CD4-positive, alpha-beta T cell treated with Interleukin-2 at 100 ng/mL for 4 hours (primary cell): Measurements from ENCODE around the gene SLC9A2.

Experiments
- DNase-seq: peaks from one replicate; pipeline ENCODE4 v3.0.0-alpha.2; 2020; ENCODE audit warnings: low spot score

The SLC9A2 gene

GRCh38 chr2:102672107-102672776 lies 52.9 kb downstream of the SLC9A2 start:
- no peak for DNase-seq

DNA sequence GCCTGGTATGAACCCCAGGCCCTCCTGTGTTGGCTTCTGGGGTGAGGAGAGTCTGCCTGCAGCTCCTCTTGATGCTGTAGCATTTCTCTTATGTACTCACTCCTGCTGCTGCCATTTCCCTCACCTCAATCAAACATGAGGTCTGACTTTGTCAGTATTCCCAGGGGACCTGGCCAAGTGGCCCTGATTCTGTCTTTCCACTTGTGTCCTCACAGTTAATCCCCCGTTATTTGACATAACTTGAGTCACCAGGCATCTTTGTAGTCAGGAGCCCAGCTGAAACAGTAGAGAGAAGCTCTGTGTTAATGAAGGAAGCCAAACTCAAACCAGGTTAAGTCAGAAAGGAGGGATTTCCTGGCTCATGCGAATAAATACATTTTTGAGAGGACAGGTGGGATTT lies 55.0 kb downstream of the SLC9A2 start:
- no peak for DNase-seq

DNA sequence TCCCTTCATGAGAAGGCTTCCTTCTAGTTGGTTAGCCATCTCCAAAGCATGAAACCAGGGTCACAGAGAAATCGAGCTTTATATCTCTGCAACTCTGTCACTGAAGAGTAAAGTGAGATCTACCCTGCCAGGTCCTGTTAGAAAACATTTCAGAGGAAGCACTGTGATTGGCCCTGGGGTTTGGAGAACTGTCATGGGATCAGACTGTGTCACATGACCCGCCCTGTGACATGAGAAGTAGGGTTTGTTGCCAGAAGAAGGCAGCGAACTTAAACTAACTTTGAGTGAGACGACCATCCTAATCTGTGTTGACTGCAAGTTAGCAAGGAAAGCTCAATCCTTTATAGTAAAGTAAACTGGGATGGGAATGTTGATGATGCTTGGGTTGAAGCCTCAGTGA lies 55.5 kb downstream of the SLC9A2 start:
- DNase-seq = no peak

GRCh38 chr2:102677244-102678215 lies 58.2 kb downstream of the SLC9A2 start:
- DNase-seq = no peak

DNA sequence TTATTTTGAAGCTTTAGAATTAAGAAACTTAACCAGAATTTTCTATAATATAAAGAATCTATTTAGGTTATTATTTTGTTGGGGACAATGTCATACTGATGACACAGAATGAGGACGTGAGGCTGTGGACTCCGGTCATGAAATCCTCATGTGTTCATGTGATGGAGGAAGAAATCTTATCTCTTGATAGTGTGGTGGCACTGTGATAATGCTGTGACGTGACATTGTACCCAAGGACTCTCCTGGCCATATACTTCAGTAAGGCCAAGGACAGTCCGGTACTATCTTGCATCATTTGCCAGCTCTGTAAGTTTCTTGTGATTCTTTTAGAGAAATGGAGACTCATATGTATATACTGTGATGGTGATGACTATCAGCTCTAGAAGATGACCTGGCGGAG lies 59.1 kb downstream of the SLC9A2 start:
- DNase-seq = no peak

DNA sequence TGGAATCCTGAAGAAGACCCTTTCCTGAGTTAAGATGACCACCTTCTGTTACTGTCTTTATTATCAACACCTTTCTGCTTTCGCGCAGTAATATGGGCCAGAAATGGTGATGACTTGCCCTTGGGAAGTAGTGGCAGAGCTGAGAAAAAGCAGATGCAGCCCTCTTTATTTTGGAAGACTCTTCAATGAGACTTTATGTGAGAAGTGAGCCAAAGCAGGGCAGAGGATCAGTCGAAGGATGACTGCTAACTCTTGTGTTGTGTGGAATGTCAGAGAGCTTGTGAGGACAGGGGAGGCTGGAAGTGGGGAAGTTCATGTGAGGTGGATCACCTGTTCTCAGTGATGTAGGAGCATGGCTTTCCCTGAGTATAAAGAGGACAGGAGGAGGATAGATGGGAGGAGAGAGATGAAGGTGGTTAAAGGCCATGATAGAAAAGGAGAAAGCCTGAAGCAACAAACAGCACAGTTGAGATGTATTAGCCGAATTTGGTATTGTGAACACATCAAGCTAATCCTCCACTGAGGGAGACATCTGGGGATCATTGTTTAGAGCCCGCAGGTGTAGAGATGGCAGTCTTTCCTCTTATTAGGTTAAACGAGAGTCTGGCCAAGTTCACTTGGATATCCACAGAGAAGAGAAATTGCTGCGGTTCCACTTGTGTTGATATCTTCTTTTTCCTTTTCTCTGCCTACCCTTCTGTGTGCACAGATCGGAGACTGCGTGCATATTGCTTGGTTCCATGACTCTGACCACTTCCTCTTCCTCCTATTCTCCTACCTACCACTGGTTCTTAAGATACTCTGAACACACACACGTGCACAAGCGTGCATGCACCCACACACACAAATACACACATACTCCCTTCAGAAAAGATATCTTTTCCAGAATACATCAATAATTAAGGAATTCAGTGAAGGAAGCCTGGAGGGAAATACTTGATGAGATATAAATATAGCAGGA lies 67.4 kb downstream of the SLC9A2 start:
- no peak for DNase-seq

DNA sequence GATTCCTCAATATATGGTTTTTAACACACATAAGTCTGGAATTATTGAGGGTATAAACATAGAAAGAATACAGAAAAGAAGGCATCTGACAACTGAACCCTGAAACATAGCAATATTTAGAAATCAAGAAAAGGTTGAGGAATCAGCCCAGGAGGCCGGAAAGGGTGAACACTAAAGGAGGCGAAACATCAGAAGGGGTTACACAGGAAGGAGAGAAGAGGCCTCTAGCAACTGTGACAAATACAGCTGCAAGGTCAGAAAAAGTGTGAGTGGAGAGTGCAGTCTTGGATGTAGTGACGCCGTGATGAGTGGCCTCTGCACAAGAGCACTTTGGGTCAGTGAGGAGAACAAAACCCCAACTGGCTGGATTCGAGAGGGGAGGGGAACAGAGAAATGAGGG lies 70.7 kb downstream of the SLC9A2 start:
- no peak for DNase-seq

DNA sequence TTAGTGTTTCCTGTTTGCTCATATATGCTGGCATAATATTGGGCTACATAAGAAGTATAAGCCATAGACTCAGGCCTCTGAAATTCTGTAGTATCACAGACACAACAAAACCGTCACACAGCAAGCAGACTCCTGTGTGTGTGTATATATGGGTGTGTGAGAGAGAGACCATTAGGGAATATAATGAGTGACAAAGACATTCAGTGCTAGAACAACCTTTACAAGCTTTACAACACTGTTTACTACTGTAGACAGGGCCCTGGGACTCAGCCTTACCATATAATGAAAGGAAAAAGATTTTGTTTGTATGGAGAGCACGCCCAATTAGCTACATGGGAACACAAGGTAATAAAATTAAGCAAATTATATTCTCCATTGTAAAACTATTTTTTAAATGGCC lies 77.1 kb downstream of the SLC9A2 start:
- no peak for DNase-seq

GRCh38 chr2:102698369-102699111 lies 79.2 kb downstream of the SLC9A2 start:
- DNase-seq = no peak

DNA sequence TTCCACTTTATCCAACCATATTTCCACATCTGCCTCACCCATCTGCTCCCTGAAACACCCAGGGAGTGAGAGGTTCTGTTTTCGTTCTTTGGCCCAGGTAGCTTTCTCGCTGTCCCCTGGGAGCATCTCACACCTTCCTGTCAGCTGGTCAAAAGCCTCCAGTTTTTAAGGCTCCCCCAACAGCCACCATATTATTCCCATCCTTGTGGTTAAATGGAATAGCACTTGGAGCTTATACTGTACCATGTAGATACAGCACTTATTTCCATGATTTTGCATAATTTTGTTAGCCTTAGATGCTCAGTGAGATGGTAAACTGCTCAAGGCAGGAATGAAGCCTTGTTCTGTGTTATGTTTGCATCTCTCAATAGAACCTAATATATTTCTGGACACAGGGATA lies 84.0 kb downstream of the SLC9A2 start:
- DNase-seq = no peak

DNA sequence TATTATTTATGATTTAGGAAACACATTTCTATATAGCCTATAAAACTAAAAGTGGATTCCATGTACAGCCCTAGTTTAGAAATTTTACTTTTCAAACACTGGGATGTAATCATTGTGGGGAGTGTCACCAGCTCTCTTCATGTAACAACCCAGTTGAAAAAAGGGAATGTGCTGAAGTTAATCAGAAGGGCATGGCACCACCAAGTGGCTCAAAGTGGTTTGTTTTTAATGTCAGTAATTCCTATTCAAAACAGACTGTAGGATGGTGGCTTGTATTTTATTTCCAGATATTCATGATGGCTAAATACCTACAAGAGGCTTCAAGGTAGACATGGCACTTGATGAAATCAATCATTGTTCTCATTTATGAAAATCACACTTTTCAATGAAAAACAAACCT lies 84.4 kb downstream of the SLC9A2 start:
- no peak for DNase-seq

DNA sequence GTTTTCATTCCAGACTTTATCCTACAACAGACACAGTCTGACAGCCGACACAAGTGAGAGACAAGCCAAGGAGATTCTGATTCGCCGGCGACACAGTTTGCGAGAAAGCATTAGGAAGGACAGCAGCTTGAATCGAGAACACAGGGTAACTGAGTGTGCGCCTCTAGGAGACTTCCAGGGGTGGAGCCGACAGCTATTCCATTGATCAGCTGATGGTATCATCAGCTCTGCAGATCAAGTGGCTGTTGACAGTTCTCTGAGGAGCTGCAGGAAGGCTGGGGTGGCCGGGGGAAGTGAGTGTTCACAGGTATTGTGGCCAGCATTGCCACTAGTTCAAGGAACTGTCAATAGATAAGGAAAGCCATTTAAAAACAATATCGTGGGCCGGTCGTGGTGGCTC lies 85.2 kb downstream of the SLC9A2 start:
- no peak for DNase-seq

DNA sequence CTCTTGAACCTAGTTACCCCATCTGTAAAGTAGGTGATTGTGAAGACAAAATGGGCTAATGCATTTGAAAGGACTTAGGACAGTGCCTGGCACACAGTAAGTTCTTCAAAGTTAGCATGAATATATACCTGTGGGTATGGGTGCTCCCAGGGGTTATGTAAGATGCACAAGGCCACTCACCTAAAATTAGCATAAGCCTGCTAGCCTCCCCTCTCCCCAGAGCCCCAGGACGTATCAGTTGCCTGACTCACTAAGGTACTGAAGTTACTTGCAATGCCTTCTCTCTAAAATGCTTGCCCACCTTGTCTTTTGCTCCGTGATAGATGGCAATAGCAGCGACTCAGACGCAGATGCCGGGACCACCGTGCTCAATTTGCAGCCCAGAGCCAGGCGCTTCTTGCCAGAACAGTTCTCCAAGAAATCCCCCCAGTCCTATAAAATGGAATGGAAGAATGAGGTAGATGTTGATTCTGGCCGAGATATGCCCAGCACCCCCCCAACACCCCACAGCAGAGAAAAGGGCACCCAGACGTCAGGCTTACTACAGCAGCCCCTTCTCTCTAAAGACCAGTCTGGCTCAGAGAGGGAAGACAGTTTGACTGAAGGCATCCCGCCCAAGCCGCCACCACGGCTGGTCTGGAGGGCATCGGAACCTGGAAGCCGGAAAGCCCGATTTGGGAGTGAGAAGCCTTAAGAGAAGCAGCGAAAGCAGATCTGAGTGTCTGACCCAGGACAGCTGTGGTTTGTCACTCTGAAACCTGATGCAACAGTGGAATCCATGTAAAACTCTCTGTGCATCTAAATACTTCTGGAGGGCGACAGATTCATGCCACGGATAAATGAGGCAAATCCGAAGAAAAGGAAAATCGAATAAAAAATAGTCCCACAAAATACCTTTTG lies 88.7 kb downstream of the SLC9A2 start:
- DNase-seq = no peak

DNA sequence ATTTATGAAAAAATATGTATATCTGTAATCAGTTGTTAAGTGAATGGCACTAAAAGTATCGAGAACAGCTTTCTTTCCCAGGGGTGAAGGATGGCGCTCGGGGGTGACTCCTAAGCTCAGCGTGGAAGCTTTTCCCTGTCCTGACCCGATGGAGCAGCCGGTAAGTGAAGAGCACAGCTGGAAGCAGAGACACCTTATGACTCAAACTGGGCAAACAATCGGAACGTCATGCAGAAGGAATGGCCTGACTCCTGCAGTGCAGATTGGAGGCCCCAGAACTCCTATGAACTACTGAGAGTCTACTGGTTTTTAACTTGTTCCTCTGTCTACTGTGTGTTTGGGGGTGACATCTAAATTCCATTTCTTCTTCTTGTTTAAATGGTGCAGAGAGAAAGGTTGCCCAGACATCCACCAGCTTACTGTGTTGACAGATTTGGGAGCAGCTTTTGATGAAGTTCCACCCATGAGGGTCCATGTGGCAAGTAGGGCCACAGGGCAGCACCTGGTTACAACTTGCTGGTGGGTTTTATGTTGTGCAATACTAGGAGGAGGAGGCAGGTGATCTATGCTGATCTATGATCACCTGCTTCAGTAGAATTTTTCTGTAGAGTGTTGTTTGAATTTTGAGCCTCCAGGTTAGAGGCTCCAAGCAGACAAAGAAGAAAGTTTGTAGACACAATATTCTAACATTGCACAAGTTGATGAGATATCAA lies 89.7 kb downstream of the SLC9A2 start:
- DNase-seq = no peak

DNA sequence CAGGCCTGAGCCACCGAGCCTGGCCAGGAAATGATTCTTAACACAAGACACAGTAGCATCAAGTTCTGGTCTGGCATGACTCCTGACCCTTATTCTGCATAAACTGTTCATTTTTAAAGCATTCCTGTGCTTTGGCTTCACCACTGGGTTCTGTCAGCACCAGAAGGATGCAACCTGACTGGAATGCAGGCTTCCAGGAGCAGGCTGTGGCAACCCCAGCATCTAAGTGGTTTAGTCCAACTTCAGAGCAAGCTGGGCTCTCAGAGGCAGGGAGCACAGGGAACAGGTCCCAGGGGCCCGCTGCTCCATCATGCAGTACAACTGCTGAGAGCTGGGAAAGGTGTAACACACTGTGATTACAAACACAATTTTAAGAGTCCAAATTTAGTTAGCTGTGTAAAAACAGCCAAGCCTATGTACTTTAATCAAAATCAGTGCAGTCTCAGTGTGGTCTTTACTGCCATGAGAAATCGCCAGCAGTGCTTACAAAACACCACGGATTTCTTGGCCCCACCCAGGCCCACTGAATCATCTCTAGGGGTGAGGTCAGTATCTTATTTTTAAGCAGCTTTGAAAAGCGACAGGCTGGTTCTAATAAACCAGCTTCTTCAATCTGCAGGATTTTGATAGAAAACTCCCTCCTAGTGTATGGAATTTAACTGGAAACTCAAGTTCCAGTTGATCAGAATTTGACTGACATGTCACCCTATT lies 98.1 kb downstream of the SLC9A2 start:
- DNase-seq = no peak

DNA sequence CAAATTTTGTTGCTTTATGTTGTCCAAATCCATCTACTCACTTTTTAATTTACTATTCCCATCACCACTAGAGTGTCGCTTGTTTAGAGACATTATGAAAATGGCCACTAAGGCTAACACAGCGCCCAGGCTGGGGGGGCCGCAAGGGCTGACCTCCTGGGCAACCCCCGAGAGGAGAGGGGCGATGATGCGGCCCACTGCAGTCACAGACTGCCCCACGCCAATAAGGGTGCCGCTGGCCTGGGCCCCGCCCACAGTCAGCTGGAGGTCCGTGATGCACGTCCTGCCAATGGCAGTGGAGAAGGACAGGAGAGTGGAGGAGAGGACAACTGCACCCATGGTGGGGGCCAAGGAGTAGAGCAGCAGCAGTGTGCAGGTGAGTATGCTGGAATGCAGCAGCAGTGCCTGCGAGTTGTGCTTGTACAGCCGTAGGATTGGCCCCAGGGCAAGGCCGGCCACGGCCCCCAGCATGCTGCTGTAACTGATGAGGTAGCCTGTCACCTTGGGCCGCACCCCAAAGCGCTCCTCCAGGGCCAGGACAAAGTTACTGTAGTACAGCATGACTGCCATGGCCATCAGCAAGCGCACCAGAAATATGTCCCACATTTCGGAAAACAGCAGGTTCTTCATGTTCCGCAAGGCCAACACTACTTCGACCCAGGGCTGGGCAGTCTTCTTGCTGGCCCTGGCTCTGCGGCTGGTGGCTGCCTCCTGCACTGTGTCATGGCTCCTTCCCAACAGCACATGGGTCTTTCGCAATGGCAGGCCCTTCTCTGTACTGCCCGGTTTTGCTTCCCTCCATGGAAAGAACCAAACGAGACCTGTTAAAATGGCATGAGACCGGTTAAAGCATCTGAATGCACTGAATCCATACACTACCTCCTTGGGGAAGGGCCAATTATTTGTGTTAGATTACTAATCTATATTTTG lies 99.3 kb downstream of the SLC9A2 start:
- no peak for DNase-seq

DNA sequence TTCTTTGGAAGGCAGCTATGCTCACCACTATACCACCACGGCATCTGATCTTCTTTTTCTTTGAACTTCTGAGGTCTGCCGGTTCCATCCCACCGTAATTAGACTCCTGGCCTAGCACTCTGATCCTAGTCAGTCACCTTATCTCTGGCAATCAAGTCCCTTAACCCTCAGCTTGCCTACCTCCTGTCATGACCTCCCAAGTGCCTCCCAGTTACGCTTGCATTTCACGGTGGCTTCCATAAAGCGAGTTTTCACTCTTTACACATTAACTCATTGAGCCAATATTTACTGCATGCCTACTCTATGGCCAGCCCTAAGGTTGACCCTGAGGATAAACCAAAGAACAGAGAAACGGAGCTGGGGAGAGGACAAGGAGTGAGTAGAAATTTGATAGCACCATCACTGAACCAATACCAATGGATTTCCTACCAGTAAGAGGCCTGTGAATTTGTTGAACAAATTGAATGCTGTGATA lies 104.7 kb downstream of the SLC9A2 start:
- no peak for DNase-seq

DNA sequence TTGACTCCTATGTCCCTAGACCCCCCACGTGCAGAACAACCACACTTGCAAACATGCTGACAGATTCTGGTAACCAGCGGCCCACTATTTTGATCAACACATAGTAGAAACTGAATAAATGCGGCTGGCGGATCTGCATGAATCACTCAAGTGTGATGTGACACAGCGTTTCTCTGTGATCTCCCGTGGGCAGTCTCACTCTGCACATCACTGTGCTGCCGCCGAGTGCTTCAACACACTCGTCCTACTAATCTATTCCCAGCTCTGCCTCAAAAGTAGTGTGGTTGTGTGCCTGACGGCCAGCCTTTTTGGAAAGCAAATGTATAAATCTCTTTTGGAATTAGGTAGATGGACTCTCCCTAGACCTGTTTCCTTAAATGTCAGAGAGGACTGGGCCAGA lies 105.2 kb downstream of the SLC9A2 start:
- DNase-seq = no peak
